ENCODE measurements around the gene IKBIP. TPM values are rescaled to one million over a fixed set of nuclear protein-coding genes. Genes with fewer than 3 reads are reported as not detected.
"Not testable (repeated sequence)": the region's sequence is repeated elsewhere in the genome, so short reads cannot be mapped to it uniquely, and the experiment has no call there.

The IKBIP gene
- polyA plus RNA-seq, 4 donors: 18.6 to 26.9 (median 26.2) TPM

DNA sequence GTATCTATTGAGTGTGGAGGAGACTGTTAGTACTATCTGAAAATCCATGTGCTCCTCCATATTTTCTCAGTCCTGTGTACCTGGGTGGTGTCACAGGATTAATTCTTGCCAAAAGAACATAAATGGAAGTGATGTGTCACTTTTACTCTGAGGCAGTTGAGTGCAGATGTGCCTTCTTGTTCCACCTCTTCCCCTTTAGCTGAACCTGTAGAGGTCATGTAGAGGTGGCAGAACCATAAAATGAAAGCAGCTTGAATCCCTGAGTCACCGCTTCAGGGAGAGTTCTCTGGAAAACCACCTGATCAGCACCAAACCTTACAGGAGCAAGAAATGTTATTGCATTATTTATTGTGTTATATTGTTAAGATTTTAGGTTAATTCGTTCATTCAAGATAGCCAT, 65.8 kb downstream of the IKBIP start:
- no peak for DNase-seq (ENCODE audit: low read depth in 4 of 4, low spot score in 2 of 4)

DNA sequence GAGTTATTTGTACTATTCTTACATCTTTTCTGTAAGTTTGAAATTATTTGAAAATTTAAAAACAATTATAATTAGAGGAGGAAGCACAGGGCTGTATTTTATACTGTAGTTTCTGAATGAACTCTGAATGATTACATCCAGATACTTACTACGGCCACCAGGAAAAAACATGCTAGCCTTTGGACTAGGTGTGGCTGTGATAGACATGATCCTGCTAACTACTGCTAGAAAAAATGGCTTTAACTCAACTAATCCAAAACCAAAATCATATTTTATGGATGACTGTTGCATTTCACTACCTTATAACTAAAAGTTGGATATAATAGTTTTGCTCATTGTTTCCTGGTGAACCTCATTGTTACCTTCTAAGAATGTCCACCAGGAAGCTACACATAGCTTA, 66.2 kb downstream of the IKBIP start:
- no peak for DNase-seq (ENCODE audit: low read depth in 4 of 4, low spot score in 2 of 4)

DNA sequence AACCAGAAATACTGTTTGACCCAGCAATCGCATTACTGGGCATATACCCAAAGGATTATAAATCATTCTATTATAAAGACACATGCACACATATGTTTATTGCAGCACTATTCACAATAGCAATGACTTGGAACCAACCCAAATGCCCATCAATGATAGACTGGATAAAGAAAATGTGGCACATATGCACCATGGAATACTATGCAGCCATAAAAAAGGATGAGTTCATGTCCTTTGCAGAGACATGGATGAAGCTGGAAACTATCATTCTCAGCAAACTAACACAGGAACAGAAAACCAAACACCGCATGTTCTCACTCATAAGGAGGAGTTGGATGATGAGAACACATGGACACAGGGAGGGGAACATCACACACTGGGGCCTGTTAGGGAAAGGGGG, 67.8 kb downstream of the IKBIP start:
- DNase-seq (ENCODE audit: low read depth in 4 of 4, low spot score in 2 of 4): not testable (repeated sequence)

DNA sequence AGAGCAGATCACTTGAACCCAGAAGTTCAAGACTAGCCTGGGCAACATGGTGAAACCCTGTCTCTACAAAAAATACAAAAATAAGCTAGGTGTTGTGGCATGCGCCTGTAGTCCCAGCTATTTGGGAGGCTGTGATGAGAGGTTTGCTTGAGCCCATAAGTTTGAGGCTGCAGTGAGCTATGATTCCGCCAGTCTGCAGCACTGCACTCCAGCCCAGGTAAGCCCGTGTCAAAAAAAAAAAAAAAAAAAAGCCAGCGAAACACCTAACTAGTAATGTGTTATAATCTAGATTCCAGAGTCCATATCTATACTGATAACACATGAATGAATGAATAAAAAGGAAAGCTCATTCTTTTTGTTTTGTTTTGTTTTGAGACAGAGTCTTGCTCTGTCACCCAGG, 69.6 kb downstream of the IKBIP start:
- no peak for DNase-seq (ENCODE audit: low read depth in 4 of 4, low spot score in 2 of 4)

Other genes with a start within 250 kb of the IKBIP start
- 100 to 1,000 TPM; 180 to 205 (median 203) TPM for gene TMPO, start 129.2 kb downstream of the IKBIP start, polyA plus RNA-seq (ENCODE audit: insufficient read length in 4 of 4)
- gene SLC25A3, start 51.1 kb downstream of the IKBIP start, polyA plus RNA-seq (ENCODE audit: insufficient read length in 4 of 4): 100 to 1,000 TPM; 525 to 702 (median 630) TPM
- gene APAF1, start 502 bp upstream of the IKBIP start, polyA plus RNA-seq (ENCODE audit: insufficient read length in 4 of 4): 10 to 100 TPM; 28.0 to 41.2 (median 30.3) TPM

Data from left renal cortex interstitium (tissue), 4 donors.